ENCODE data around the gene PLCL2. TPM values are rescaled to one million over a fixed set of nuclear protein-coding genes. Genes with fewer than 3 reads are reported as not detected.

The PLCL2 gene
- total and polyA plus RNA-seq, 2 donors (not counting 3 experiments of a cell fraction or from before 2014, with no cell fraction given): 2.3 to 10.7 TPM

GRCh38 chr3:17133632-17134545 lies 249.1 kb downstream of the PLCL2 start:
- Histone ChIP-seq H3K79me2 (ENCODE audit: control insufficient read depth, insufficient read depth, low read length) (no peaks in the 10 kb centered on the region), H3K4me3 (replicated peaks in 1 of 3; ENCODE audit: insufficient read depth in 1 of 3, low read depth in 1 of 3, low read length in 3 of 3) (no peak overlapping the region), H2AFZ (ENCODE audit: low read depth, low read length) (no peak overlapping the region), H3K4me1 (ENCODE audit: control insufficient read depth, extremely low read depth, insufficient read depth, low read length) (no peaks in the 10 kb centered on the region), H3K9me3 (replicated peaks; ENCODE audit: control insufficient read depth, insufficient read depth, low read length) (no peaks in the 10 kb centered on the region), H3K9me1 (replicated peaks; ENCODE audit: control insufficient read depth, extremely low read depth, insufficient read depth, low read length) (no peaks in the 10 kb centered on the region), H3K27ac (ENCODE audit: insufficient read depth, low read depth, low read length) (no peak overlapping the region), H3K27me3 (ENCODE audit: control insufficient read depth in 2 of 2, insufficient read depth in 2 of 2, low read length in 2 of 2) (no peaks in the 10 kb centered on the region), H3K36me3 (ENCODE audit: control insufficient read depth in 2 of 2, extremely low read depth in 1 of 2, insufficient read depth in 2 of 2, low read length in 2 of 2) (no peaks in the 10 kb centered on the region), H4K20me1 (replicated peaks; ENCODE audit: control insufficient read depth, extremely low read depth, insufficient read depth, low read length) (no peaks in the 10 kb centered on the region), H3K4me2 (ENCODE audit: insufficient read depth, low read length) (no peak overlapping the region), H3K9ac (replicated peaks; ENCODE audit: extremely low read depth, insufficient read depth, low read length) (no peak overlapping the region)
- intact Hi-C loops (cut with micrococcal nuclease): no loop called here
- no TSS peak for BruUV-seq (replicated peaks)
- DNase-seq (ENCODE audit: low read depth, low spot score) (no peak), FAIRE-seq (no peak)
- TF ChIP-seq GATA2 (IDR thresholded peaks at IDR 0.05; ENCODE audit: insufficient read depth, insufficient read length, low read depth, low read length) (no peak), POLR2A (IDR thresholded peaks at IDR 0.05; ENCODE audit: low read depth, low read length) (no peak), CTCF (IDR thresholded peaks at IDR 0.05; ENCODE audit: extremely low read depth in 1 of 2, insufficient read depth in 1 of 2, low read depth in 1 of 2, low read length in 2 of 2) (no peak), MYC (IDR thresholded peaks at IDR 0.05; ENCODE audit: low read depth, low read length) (no peak), FOS (IDR thresholded peaks at IDR 0.05; ENCODE audit: borderline replicate concordance, insufficient read depth, low read length) (no peak)
- ChIA-PET POLR2A (no interaction called here), CTCF (no interaction called here)
- dilution Hi-C loops (cut with MboI; ENCODE audit: extremely low pct_ligation_motif_present, low sequenced_read_pairs): no loop called here
